Measurements from ENCODE around the gene TARM1.
"Not testable (repeated sequence)": the region's sequence is repeated elsewhere in the genome, so short reads cannot be mapped to it uniquely, and the experiment has no call there.

Gene TARM1

DNA sequence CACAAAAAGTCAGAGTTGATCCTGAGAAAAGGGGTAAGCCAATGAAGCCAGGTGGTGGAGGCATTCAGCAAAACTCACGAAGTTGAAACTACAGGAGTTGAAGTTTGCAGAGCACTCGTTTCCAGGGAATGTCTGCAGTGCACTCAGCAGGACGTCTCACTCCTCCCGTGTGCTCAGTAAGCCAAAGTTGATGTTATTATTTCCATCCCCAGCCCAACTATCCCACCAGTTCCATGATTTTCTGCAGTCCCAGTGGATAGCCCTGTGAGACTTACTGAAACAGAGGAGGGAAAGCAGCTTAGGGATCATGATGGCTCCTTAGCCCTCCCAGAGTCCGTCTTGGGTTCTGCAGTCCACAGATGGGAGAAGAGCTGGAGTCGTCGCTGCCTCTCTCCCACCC lies at the start of gene TARM1:
TSS of gene TARM1 (minus strand) at position 334 of the 400 bp plus-strand sequence. CDS start at position 309, 25 bp downstream.
- DNase-seq: no peak

DNA sequence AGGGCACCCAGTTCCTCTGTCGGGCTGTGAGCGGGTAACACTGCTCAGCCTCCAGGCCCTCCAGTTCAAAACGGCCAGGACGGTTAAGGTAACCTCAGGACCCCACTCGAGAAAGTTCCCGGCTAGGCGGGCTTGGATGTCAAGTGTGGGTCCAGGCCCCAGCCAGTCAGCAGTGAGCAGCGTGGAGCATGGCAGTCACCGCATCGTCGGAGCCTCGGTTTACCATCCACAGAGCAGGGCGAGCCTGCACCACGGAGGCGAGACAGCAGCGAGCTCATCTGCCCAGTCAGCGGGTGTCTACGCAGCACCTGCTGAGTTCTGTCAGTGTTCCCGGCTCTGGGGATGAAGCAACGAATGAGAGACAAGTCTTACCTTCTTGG lies 48.4 kb upstream of the TARM1 start:
- DNase-seq: no peak

DNA sequence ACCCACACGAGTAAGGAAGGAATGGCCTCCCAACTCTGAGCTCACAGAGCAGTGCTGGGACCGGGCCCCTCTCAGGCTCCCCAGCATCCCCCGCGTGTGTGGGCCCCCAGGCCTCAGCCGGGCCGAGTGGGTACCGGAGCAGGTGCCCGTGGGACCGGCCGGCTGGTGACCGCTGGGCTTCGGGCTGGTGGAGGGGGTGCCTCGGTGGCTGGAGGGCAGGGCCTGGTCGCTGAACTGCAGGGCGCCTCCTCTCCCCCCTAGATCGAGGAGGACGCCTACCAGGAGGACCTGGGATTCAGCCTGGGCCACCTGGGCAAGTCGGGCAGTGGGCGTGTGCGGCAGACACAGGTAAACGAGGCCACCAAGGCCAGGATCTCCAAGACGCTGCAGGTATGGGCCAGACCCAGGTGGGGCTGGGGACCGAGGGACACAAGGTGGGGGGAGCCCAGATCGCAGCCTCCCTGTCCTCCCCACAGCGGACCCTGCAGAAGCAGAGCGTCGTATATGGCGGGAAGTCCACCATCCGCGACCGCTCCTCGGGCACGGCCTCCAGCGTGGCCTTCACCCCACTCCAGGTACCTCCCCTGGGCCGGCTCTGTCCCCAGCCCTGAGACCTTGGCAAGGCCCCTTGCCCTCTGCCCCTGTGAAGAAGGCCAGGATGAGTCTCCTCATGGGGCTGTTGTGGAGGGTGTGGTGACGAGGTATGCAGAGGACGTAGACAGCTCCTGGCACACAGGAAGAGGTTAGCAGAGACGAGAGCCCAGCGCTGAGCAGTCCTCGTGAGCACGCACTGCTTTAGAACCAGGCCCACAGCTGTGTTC lies 47.8 kb upstream of the TARM1 start:
- DNase-seq: no peak

DNA sequence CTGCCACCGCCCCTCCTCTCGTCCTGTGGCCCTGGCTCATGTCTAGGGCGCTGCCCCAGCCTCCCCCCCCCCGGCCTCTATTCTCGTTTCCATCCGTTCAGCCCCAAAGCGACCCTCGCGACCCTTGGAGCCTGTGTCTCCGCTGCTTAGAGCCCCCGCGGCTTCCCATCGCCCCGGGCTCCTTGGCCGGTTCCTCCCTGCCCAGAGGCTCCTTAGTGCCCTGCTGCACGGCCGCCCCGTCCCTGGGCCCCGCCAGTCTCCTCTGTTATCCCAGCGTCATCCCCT lies 47.2 kb upstream of the TARM1 start:
- DNase-seq: no peak

DNA sequence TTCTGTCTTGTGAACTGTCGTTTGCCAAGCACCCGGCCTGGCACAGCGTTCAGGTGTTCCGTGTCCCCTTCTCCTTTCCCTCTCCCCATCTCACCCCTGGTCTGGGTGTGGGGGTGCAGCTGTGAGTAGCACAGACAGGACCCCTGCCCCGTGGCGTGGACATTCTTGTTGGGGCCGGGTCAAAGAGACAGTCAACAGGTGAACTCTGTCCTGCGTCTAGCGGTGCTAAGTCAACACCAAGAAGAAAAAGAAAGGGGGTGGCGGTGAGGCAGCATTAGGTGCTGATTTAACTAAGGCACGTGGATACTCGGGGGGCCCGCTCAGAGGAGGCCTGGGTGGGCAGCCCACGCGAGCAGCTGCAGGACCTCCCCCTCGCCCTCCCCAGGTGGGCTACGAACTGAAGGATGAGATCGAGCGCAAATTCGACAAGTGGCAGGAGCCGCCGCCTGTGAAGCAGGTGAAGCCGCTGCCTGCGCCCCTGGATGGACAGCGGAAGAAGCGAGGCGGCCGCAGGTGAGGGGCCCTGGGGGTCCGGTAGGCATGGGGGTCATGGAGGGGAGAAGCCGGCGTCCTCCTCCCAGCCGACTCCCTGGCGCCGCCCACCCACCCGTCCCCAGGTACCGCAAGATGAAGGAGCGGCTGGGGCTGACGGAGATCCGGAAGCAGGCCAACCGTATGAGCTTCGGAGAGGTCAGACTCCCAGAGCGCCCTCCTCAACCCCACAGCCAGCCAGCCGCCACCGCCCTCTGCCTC lies 46.7 kb upstream of the TARM1 start:
- DNase-seq: no peak

DNA sequence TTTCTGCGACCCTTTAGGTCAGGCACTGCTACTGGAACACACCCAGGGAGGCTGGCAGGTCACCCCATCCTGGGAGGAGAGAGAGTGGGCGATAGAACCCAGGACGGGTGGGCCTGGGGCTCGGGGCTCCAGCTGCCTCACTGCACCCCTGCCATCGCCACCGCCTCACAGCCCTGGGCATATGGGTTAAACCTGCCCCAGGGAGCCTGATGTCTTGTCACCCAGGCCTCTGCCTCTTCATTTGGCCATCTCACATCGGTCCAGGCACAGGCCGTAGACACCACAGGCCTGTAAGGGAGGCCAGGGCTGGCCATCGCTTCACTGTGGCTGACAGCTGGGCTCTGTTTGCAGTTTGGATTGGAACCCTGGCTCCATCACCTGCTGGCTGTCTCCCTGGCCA lies 44.5 kb upstream of the TARM1 start:
- DNase-seq: no peak

DNA sequence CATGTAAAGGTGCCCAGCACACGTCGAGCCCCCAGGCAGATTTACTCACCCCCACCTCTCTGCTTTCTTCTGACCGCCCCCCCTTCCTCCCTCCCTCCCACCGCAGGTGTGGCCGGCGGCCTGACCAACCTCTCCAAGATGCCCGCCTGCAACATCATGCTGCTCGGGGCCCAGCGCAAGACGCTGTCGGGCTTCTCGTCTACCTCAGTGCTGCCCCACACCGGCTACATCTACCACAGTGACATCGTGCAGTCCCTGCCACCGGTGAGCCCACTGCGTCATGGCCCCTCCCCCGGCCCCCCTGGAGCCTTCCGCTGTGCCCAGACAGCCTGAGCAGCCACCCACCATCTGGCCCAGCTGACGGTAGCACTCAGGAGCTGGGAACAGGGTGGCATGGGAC lies 43.2 kb upstream of the TARM1 start:
- DNase-seq: no peak

DNA sequence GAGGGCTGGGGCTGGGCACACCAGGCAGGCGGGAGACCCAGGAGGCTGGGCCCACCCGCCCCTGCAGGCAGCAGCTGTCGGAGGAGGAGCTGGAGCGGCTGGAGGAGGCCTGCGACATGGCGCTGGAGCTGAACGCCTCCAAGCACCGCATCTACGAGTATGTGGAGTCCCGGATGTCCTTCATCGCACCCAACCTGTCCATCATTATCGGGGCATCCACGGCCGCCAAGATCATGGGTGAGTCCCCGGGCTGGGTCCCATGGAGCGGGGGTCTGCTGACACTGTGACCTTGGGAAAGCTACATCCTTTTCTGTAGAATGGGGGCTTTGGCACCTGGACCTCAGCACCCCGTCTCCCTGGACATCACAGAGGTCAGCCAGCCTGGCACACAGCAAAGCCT lies 42.5 kb upstream of the TARM1 start:
- no peak for DNase-seq

DNA sequence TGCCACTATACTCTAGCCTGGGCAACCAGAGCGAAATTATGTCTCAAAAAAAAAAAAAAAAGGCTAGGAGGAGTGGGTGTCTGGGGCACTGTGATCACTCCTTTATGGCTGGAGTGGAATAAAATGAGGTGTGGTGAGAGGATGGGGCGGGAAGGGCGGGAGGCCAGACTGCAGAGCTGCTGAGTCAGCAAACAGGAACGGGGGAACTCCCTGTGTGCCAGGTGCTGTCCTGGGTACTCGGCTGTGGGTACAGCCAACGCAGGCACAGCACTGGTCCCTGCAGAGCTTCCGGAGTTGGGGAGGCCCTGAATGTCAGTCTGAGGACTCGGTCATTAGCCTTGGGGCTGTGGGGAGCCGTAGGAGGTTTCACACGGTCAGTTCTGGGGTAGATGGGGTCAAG lies 40.1 kb upstream of the TARM1 start:
- DNase-seq: no peak

DNA sequence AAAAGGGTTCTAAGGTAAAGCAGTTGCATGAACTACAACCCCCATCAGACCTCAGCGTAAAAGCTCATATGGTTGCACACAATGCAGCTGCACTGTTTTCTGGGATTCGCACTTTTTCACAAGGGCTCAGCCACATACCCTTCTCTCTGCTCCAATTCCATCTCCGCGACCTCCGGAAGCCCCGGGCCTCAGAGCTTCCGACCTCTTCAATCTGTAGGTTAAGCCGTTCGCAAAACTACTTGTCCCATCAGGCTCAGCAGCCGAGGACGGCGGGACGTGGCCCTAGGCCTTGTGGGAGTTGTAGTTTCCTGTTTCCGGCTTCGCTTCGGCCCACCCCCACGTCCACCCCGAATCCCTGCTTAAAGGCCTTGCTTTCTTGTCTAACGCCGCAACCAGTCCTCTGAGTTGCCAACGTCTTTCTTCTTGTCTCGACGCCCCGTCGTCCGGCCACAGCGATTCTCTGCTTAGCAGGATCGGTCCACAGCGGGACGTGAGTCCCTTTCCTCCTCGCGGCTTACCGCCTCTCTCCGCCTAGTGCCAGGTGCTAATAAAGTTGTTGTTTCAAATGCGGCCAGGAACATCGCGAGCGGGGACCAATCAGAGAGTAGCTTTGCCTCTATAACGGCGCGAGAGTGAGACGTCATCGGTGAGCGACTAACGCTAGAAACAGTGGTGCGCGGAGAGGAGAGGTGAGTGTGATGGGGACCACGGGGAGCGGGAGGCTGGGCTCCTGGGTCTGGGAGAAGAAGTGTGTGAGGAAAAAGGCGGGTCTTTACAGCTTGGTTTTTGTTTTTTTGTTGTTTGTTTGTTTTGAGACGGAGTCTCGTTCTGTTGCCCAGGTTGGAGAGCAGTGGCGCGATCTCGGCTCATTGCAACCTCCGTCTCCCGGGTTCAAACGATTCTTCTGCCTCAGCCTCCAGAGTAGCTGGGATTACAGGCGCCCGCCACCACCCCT lies 34.2 kb upstream of the TARM1 start, which contains the start of the genes PRPF31 and TFPT:
TSS of gene PRPF31 (plus strand) at position 646 of the 955 bp plus-strand sequence. CDS start 2,525 bp downstream, outside the sequence.
TSS of gene TFPT (minus strand) at position 549 of the 955 bp plus-strand sequence. CDS start at position 161, 388 bp downstream.
- DNase-seq: peak; percentile 98

DNA sequence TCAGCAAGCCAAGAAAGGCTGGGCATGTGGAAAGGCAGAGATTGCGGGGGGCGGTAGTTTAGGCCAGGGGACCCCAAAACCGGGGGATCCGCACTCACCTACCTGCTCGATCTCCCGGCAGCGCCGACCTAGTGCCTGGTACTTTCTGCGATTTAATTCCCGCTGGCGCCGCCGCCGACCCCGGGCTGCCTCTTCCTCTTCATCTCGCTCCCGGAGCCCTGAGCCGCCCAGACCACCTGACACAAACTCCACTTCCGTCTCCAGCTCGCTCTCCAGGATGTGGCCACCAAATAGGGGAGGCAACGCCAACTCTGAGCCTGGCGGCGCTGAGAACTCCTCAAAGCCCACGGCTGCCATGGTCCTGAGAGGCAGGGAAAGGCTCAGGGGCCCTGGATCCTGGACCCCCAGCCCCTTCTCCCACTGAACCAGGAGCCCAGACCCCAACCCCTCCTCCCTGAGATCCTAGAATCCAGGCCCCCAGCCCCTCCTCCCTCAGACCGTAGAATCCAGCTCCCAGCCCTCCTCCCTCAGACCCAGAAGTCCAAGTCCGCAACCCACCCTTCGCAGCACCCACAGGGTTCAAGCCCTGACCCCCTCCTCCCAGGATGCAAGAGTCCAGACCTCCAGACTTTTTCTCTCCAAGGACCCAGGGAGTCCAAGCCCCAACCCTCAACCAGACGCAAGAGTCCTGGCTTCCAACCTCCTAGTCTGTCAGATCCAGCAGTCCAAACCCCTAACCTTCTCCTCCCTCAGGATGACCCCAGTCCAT lies 33.4 kb upstream of the TARM1 start:
- no peak for DNase-seq

DNA sequence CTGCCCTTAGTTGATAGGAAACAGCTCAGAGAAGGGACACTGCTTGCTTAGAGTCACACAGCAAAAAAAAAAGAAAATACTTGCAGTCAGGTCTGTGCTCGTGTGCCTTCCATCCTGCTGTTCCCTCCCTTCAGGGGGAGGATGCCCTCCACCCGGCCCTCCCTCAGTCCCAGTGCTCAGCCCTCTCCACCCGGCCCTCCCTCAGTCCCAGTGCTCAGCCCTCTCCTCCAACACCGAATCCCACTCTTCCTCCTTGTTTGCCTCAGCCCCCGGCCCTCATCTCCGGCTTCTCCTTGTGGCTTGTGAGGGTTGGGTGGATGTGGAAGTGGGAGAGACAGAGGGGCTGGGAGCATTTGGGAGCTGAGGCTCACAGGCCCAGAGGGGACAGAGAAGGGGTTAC lies 28.5 kb upstream of the TARM1 start:
- DNase-seq: no peak

DNA sequence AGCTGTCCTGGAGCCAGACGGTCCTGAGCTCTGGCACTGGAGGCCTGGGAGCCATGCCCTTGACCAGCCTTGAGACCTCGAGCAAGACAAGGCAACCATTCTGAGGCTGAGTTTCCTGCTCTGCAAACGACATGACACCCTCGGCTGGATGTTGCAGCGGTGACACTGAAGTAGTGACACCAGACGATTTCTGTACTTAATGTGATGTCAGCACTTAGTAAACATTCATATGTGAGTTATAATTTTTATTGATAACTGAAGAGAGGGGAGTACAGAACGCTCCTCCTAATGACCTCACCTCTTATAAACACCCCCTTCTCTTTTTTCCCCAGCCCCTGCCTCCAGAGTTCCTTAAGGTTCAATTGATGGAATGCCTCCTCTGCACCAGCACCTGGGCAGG lies 27.3 kb upstream of the TARM1 start:
- no peak for DNase-seq

DNA sequence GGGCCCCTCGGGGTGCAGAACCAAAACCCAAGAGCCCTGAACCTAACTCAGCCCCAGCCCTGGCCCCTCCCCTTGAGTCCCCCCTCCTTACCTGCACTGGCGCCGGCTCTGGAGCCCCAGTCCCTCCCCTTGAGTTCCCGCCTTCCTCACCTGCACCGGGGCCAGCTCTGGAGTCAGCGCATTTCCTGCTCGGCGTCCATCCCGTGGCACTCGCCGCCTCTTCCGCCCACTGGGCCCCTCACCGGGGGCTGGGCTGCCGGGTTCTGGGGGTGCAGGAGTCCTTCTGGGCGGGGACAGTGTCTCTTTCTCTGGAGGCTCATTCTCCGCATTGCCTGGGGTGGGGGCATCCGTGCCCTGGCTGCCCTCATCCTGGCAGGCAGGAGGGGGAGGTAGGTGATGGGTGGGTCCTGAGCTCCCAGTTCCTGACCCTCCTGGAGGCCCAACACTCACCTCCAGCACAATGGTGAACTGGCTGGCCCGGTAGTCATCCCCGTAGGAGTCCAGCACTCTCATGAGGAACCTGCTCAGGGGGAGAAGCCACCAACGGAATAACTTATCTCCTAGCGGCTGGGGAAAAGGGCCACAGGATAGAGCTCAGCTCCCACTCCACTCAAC lies 26.8 kb upstream of the TARM1 start:
- DNase-seq: no peak

DNA sequence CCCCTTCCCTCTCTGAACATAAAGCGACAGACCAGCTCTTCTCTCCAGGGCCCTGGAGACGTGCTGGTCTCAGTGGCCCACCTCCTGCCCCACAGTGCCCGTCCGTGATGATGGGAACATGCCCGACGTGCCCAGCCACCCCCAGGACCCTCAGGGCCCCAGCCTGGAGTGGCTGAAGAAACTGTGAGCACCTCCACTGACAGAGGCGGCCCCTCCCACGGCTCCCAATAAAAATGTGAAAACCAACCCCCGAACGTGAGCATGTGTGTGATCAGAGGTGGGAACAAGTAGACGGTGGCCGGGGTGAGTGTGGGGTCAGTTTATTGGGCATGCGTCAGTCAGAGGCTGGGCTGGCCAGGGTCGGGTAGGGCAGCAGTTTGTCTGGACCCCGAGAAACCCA lies 25.6 kb upstream of the TARM1 start:
- DNase-seq: no peak

DNA sequence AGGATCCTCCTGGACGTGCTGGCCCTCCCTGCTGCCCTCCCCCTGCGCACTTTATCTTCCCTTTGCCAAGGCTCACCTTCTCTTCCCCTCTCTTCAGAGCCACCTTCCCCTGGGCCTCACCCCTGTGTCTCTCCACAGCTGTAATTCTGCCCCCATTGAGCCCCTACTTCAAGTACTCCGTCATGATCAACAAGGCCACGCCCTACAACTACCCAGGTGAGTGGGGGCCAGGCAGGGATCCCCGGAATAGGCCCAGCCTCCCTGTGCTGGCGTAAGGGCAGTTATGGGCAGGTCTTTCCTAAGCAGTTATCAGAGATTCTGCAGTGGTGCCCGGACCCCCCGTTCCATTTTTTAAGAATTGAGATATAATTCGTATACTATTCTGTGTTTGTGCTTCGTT lies 24.6 kb upstream of the TARM1 start:
- DNase-seq: no peak

DNA sequence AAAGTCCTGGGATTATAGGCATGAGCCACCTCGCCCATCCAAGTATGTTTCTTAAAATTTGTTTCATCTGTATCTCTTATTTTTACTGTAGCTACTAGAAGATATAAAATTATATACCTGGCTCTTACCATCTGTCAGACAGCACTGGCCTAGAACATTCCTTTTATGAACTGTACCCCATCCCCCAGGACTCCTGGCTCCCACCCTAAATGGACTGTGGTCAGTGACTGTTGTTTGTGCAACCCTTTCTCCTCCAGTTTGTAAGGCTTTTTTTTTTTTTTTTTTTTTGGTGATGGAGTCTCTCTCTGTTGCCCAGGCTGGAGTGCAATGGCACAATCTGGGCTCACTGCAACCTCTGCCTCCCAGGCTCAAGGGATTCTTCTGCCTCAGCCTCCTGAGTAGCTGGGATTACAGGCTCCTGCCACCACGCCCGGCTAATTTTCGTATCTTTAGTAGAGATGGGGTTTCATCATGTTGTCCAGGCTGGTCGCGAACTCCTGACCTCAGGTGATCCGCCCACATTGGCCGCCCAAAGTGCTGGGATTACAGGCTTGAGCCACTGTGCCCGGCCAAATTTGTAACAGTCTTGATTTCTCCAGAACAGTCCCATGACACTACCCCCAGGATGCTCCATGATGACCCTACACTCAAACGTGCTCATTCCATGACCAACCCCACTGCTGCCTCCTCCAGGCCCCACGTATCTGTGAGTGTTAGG lies 24.0 kb upstream of the TARM1 start:
- no peak for DNase-seq

DNA sequence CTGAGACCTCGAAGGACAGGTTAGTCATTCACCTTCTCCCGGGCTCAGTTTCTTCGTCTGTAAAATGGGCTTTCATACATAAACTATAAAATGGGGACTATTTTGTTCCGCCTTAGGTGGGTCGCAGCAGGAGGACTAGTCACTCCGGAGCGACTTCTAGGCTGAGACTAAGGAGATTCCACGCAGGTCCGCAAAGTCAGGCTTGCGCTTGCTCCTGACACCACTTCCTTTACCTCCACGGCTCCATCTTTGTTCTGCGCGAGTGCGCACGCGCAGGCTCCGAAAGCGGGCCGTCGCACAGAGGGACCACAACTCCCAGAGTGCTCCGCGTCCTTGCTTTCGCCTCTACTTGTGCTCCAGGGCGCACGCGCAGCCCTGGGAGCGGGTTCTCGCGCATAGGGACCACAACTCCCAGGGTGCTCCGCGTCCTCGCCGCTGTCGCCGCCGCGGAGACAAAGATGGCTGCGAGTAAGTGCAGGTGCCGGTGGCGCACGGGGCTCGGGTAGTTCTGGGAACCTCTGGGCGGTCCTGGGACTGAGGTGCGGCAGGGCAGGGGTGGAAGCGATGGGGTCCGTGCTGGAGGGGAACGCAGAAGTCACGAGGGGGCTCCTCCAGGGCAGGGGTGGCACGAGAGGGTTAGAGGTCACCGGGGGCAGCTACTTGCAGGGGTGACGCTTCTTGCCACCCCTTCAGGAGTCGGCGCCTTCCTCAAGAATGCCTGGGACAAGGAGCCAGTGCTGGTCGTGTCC lies 21.4 kb upstream of the TARM1 start, which contains the start of gene NDUFA3:
TSS of gene NDUFA3 (plus strand) at position 435 of the 749 bp plus-strand sequence. CDS start at position 459, 24 bp downstream.
- DNase-seq: peak; percentile 98

DNA sequence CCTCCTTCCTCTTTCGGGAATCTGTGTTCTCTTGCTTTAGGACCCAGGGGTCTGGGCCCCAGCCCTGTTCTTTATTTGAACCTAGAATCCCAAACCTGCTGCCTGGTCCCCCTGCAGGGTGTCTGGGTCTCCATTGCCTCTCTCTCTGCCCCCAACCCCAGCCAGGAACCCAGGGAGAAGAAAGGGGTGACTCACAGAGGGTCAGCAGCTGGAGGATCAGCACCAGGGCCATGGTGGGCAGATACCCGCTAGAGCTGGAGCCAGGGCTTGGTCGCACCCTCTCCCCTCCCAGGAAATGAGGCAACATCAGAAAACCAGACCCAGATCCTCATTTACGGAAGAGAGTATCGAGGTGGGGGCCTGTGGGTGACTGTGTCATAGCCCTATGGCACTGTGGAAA lies 19.4 kb upstream of the TARM1 start, which contains the start of gene OSCAR:
TSS of gene OSCAR (minus strand) at position 243 of the 400 bp plus-strand sequence. CDS start at position 232, 11 bp downstream.
- no peak for DNase-seq

DNA sequence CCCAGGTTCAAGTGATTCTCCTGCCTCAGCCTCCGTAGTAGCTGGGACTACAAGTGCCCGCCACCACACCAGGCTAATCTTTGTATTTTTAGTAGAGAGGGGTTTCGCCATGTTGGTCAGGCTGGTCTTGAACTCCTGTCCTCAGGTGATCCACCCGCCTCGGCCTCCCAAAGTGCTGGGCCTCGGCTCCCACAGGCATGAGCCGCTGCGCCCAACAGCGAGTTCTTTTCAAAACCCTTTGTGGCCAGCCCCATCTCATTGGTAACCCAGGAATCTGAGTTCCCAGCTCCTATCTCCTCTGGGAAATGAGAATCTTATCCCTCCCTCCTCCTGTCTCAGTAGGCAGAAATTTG lies 18.7 kb upstream of the TARM1 start:
- DNase-seq: not testable (repeated sequence)
